BJ (cell line): ENCODE measurements around the gene RAD23A. TPM values are rescaled to one million over a fixed set of nuclear protein-coding genes. Genes with fewer than 3 reads are reported as not detected.
A peak's percentile ranks its signal among the peaks of the same experiment; 100 is the strongest.

Source experiments
- CTCF ChIA-PET: fragments of 350-600 bp; formaldehyde crosslinking; extraction: SDS; loops from one replicate; lab custom pipeline; 2021; ENCODE audit warnings: antibody characterized with exemption, inconsistent platforms; lab: Yijun Ruan, JAX
- POLR2A ChIA-PET: fragments of 300-600 bp; sonication (Branson Sonifier 250); formaldehyde crosslinking; extraction: SDS; loops from one replicate; lab custom pipeline; 2021; ENCODE audit warnings: antibody characterized with exemption; lab: Charles Lee
- DNase-seq: peaks from one replicate; pipeline ENCODE4 v3.0.0-alpha.2; 2011; ENCODE audit warnings: low read depth
- H3K27me3 ChIP-seq: 2 replicates; pipeline ENCODE4 v1.6.0; 2011; ENCODE audit warnings: low read length; ENCODE audit not compliant: control insufficient read depth, insufficient read depth
- H3K36me3 ChIP-seq: 2 replicates; pipeline ENCODE4 v1.5.1; 2011; ENCODE audit warnings: low read length; ENCODE audit not compliant: control insufficient read depth, insufficient read depth
- H3K4me3 ChIP-seq: 2 replicates; pipeline ENCODE4 v1.5.1; 2011; ENCODE audit warnings: low read depth, mild to moderate bottlenecking, control low read depth, low read length
- CTCF ChIP-seq: IDR thresholded peaks from 2 replicates; pipeline ENCODE4 v1.5.1; 2011; ENCODE audit warnings: low read depth, mild to moderate bottlenecking, control low read depth, inconsistent platforms, low read length, moderate library complexity; ENCODE audit not compliant: insufficient read depth
- polyA minus RNA-seq: library from RNA; depleted of rRNA, polyadenylated mRNA; stranded (reverse); fragments of >200 nt; gene quantifications from 2 replicates; pipeline ENCODE4 v1.2.3, GENCODE V29; 2011; rRNA and poly(A)+ RNA removed
- polyA plus RNA-seq: library from polyadenylated mRNA; depleted of rRNA; stranded (reverse); fragments of >200 nt; gene quantifications from 2 replicates; pipeline ENCODE4 v1.2.3, GENCODE V29; 2011; rRNA removed

The RAD23A gene
- polyA plus RNA-seq (49.2 and 75.1 TPM in 2 replicates), polyA minus RNA-seq (55.8 and 63.1 TPM in 2 replicates)

- CTCF ChIA-PET: interaction anchor here (5.8 kb wide), 1 partner anchor 20 kb away, joined by 28 read pairs; no protein-coding TSS in a partner anchor
- H3K4me3 ChIP-seq: peak within 1 kb of the TSS; percentile 69
- H3K27me3 ChIP-seq: no peaks in the 10 kb centered on the region
- DNase-seq: peak; percentile 80
- peaks cover 46% of the 10 kb centered on the region for H3K36me3 ChIP-seq
- no peak for TF ChIP-seq CTCF
- POLR2A ChIA-PET: interaction anchor here (1.0 kb wide), 1 partner anchor 55 kb away, joined by 3 read pairs; the partner anchor contains the start of gene GCDH
These were observed at the start of gene RAD23A for GRCh38 chr19:12945479-12946091. TSS of gene RAD23A (plus strand) at chr19:12945862. CDS start at chr19:12945949, 87 bp downstream.

GRCh38 chr19:12896460-12896859, 49.2 kb upstream of the RAD23A start:
- POLR2A ChIA-PET: interaction anchor here (0.5 kb wide), 1 partner anchor 16 kb away, joined by 14 read pairs; no protein-coding TSS in a partner anchor

GRCh38 chr19:12899891-12900518, 45.7 kb upstream of the RAD23A start:
- no peaks in the 10 kb centered on the region for H3K27me3 ChIP-seq
- no peak for TF ChIP-seq CTCF
- no peak for DNase-seq
- H3K4me3 ChIP-seq: no peak overlapping the region
- H3K36me3 ChIP-seq: peaks cover 5% of the 10 kb centered on the region
- CTCF ChIA-PET: interaction anchor here (1.0 to 1.5 kb wide), 2 partner anchors 15 to 52 kb away, joined by 4 read pairs; no protein-coding TSS in a partner anchor
- POLR2A ChIA-PET: no interaction called here

More at GRCh38 chr19:12896460-12896859, 49.2 kb upstream of the RAD23A start:
- Histone ChIP-seq H3K27me3 (no peaks in the 10 kb centered on the region), H3K4me3 (no peak overlapping the region), H3K36me3 (peaks cover 6% of the 10 kb centered on the region)
- no peak for TF ChIP-seq CTCF
- CTCF ChIA-PET: no interaction called here
- no peak for DNase-seq

- Histone ChIP-seq H3K36me3 (no peaks in the 10 kb centered on the region), H3K27me3 (no peaks in the 10 kb centered on the region), H3K4me3 (no peak overlapping the region)
- ChIA-PET POLR2A (no interaction called here), CTCF (interaction anchor here (0.6 to 0.7 kb wide), 2 partner anchors 57 to 147 kb away, joined by 3 read pairs; no protein-coding TSS in a partner anchor)
- no peak for DNase-seq
- no peak for TF ChIP-seq CTCF
These were observed 38.5 kb upstream of the RAD23A start for GRCh38 chr19:12907166-12907565.

GRCh38 chr19:12912571-12912970, 33.1 kb upstream of the RAD23A start:
- TF ChIP-seq CTCF: no peak
- H3K36me3 ChIP-seq: no peaks in the 10 kb centered on the region
- CTCF ChIA-PET: interaction anchor here (0.9 to 1.3 kb wide), 2 partner anchors 53 to 153 kb away, joined by 3 read pairs; no protein-coding TSS in a partner anchor
- POLR2A ChIA-PET: interaction anchor here (0.6 kb wide), 1 partner anchor 15 kb away, joined by 3 read pairs; no protein-coding TSS in a partner anchor
- no peak for DNase-seq
- H3K4me3 ChIP-seq: no peak overlapping the region
- no peaks in the 10 kb centered on the region for H3K27me3 ChIP-seq
